A549 (cell line): ENCODE measurements around the gene PLXDC1. TPM values are rescaled to one million over a fixed set of nuclear protein-coding genes. Genes with fewer than 3 reads are reported as not detected.
A peak's percentile ranks its signal among the peaks of the same experiment; 100 is the strongest.

ENCODE experiments used
- ATAC-seq, 2 experiments: fragments of 200-7000 bp in 1 of 2; fragments of >200 bp in 1 of 2; cut with Nextera tagmentation in 1 of 2; cut with Tn5 transposase in 1 of 2; 3 replicates each; pipeline versions ENCODE4 v1.8.0 to v1.9.1; 2018 to 2020; ENCODE audit warnings: mild to moderate bottlenecking in 1 of 2, moderate library complexity in 1 of 2
- CTCF ChIA-PET: fragments of 300-600 bp; sonication (Branson Sonifier 250); formaldehyde crosslinking; extraction: SDS; loops from one replicate; lab custom pipeline; 2021; ENCODE audit warnings: antibody characterized with exemption, inconsistent platforms; lab: Yijun Ruan, JAX
- POLR2A ChIA-PET: fragments of 350-600 bp; formaldehyde crosslinking; extraction: SDS; loops from one replicate; lab custom pipeline; 2021; ENCODE audit warnings: antibody characterized with exemption, inconsistent platforms; lab: Yijun Ruan, JAX
- DNase-seq, 2 experiments: peaks; one replicate each; pipeline versions ENCODE4 v3.0.0 to v3.0.0-alpha.2; 2011 to 2016; ENCODE audit warnings: low read depth in 1 of 2, low spot score in 1 of 2
- FAIRE-seq: peaks from 2 replicates; lab custom pipeline; 2011; peaks lifted over from hg19 to GRCh38; lab: Jason Lieb, UNC
- H3K27ac ChIP-seq, 2 experiments: fragments of >200 bp; sonication (Bioruptor Twin); formaldehyde crosslinking; 3 replicates each; pipeline ENCODE4 v1.5.1; 2016 to 2017
- H3K4me1 ChIP-seq: fragments of >200 bp; sonication (Bioruptor Twin); formaldehyde crosslinking; 3 replicates; pipeline ENCODE4 v1.6.1; 2016
- H3K4me2 ChIP-seq: fragments of >200 bp; sonication (Bioruptor Twin); formaldehyde crosslinking; 3 replicates; pipeline ENCODE4 v1.6.1; 2016
- H3K4me3 ChIP-seq: fragments of >200 bp; sonication (Bioruptor Twin); formaldehyde crosslinking; 3 replicates; pipeline ENCODE4 v1.5.1; 2016
- H3K9me3 ChIP-seq: fragments of >200 bp; sonication (Bioruptor Twin); formaldehyde crosslinking; 3 replicates; pipeline ENCODE4 v1.6.1; 2016
- BHLHE40 ChIP-seq: IDR thresholded peaks from 2 replicates; pipeline ENCODE4 v1.6.1; 2012; ENCODE audit warnings: low read depth, low read length, inconsistent platforms
- CBX8 ChIP-seq: fragments of 200-600 bp; sonication (generic); IDR thresholded peaks from 2 replicates; pipeline ENCODE4 v1.6.1; 2016
- EHF ChIP-seq: fragments of 250-450 bp; sonication (Bioruptor Pico); IDR thresholded peaks from 2 replicates; pipeline ENCODE4 v1.5.0; 2020; ENCODE audit warnings: mild to moderate bottlenecking
- EP300 ChIP-seq, 2 experiments: fragments of >200 bp; sonication (Bioruptor Twin); formaldehyde crosslinking; IDR thresholded peaks; 2 replicates in 1 of 2; 3 replicates in 1 of 2; pipeline ENCODE4 v1.6.1; 2016 to 2017
- FOXS1 ChIP-seq: fragments of 250-450 bp; sonication (Bioruptor Pico); IDR thresholded peaks from 2 replicates; pipeline ENCODE4 v1.5.0; 2020; ENCODE audit warnings: mild to moderate bottlenecking, moderate library complexity
- HDAC2 ChIP-seq: fragments of 200-600 bp; sonication (generic); IDR thresholded peaks from 2 replicates; pipeline ENCODE4 v1.6.1; 2016
- KDM1A ChIP-seq: fragments of 200-600 bp; sonication (generic); IDR thresholded peaks from 2 replicates; pipeline ENCODE4 v1.6.1; 2016; ENCODE audit warnings: low read depth, mild to moderate bottlenecking
- MAFK ChIP-seq: fragments of 450-650 bp; IDR thresholded peaks from 2 replicates; pipeline ENCODE4 v1.6.1; 2014; ENCODE audit not compliant: partially characterized antibody
- MYC ChIP-seq: IDR thresholded peaks from 2 replicates; pipeline ENCODE4 v1.6.1; 2012; ENCODE audit warnings: mild to moderate bottlenecking, inconsistent platforms, low read length, improper control_type of control experiment, borderline replicate concordance
- NFE2L2 ChIP-seq: fragments of 150-350 bp; conservative IDR thresholded peaks from 2 replicates; pipeline ENCODE4 v1.6.1; 2014; ENCODE audit warnings: low read length
- RCOR1 ChIP-seq: fragments of 150-350 bp; IDR thresholded peaks from 2 replicates; pipeline ENCODE4 v1.6.1; 2014; ENCODE audit warnings: antibody characterized with exemption, low read length, low read depth
- ZFP36 ChIP-seq: fragments of 450-650 bp; IDR thresholded peaks from 2 replicates; pipeline ENCODE4 v1.6.1; 2014; ENCODE audit warnings: borderline replicate concordance; ENCODE audit not compliant: partially characterized antibody
- WGBS: methylation state at CpG from one replicate; pipeline ENCODE4 v1.1.6; 2017; ENCODE audit errors: missing lambda C conversion rate; 5-methylcytosine and 5-hydroxymethylcytosine counted together
- polyA plus RNA-seq, 4 experiments: library from polyadenylated mRNA; depleted of rRNA in 3 of 4; stranded (reverse); fragments of >200 nt; fragmentation: RNase III in 1 of 4; extraction: RNeasy Plus Mini Kit Qiagen cat#74134 plus additional on column Dnase treatment in 1 of 4; gene quantifications; 2 replicates in 3 of 4; 3 replicates in 1 of 4; pipeline ENCODE4 v1.2.3, GENCODE V29; 2011 to 2017
- TF ChIP-seq, protein P1 (sequence below): fragments of >200 bp; sonication (Bioruptor Twin); formaldehyde crosslinking; IDR thresholded peaks from 3 replicates; pipeline ENCODE4 v1.5.1; 2016
- TF ChIP-seq, protein P2 (sequence below): fragments of 250-450 bp; sonication (Bioruptor Pico); IDR thresholded peaks from 2 replicates; pipeline ENCODE4 v1.5.0; 2021; ENCODE audit warnings: mild to moderate bottlenecking, moderate library complexity, borderline replicate concordance
- TF ChIP-seq, protein P3 (sequence below): fragments of 150-350 bp; IDR thresholded peaks from 2 replicates; pipeline ENCODE4 v1.6.1; 2014; ENCODE audit warnings: low read depth, mild to moderate bottlenecking, low read length
- TF ChIP-seq, protein P4 (sequence below): fragments of 200-600 bp; sonication (generic); IDR thresholded peaks from 2 replicates; pipeline ENCODE4 v1.6.1; 2016; ENCODE audit warnings: antibody characterized with exemption, mild to moderate bottlenecking, moderate library complexity

Gene PLXDC1
- polyA plus RNA-seq, 2 of the 4 experiments (the other 2 are of a cell fraction): 0.31 to 0.36 TPM

DNA sequence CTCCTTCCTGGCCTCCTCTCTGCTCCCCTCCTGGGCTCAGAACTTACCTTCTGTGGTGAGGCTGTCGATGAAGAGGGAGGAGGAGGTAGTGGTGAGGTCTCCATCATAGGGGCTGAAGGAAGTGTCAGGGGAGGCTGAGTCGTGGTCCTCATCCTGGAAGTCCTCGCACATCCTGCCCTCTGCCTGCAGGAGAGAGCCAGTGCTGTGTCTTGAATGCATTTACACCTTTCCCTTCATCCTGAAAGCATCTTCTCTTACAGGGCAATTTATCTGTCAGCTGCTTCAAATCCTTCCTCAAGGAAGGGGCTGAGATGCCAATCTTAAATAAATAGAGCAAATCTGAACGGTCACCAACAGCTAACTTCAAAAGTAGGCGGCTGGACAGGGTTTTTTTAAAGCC, 73.6 kb downstream of the PLXDC1 start:
- DNase-seq (no peak), FAIRE-seq (no peak), ATAC-seq (peak; percentile 59 to 72; a peak in 5 of 6 replicates)
- Histone ChIP-seq H3K9me3 (no peaks in the 10 kb centered on the region), H3K4me3 (no peak overlapping the region), H3K27ac (no peak overlapping the region), H3K4me2 (no peak overlapping the region), H3K4me1 (no peaks in the 10 kb centered on the region)
- CTCF ChIA-PET: interaction anchor here (1.0 to 2.5 kb wide), 10 partner anchors 10 to 96 kb away, joined by 3 to 13 read pairs (median 4); no protein-coding TSS in a partner anchor
- POLR2A ChIA-PET: no interaction called here
- no peak for TF ChIP-seq MYC
- TF ChIP-seq, protein P1, sequence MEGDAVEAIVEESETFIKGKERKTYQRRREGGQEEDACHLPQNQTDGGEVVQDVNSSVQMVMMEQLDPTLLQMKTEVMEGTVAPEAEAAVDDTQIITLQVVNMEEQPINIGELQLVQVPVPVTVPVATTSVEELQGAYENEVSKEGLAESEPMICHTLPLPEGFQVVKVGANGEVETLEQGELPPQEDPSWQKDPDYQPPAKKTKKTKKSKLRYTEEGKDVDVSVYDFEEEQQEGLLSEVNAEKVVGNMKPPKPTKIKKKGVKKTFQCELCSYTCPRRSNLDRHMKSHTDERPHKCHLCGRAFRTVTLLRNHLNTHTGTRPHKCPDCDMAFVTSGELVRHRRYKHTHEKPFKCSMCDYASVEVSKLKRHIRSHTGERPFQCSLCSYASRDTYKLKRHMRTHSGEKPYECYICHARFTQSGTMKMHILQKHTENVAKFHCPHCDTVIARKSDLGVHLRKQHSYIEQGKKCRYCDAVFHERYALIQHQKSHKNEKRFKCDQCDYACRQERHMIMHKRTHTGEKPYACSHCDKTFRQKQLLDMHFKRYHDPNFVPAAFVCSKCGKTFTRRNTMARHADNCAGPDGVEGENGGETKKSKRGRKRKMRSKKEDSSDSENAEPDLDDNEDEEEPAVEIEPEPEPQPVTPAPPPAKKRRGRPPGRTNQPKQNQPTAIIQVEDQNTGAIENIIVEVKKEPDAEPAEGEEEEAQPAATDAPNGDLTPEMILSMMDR: 0 out of 3 replicates have a peak, but pooled peaks have one; percentile 12
- WGBS: 41% methylated on average over 5 of the region's 5 CpGs

DNA sequence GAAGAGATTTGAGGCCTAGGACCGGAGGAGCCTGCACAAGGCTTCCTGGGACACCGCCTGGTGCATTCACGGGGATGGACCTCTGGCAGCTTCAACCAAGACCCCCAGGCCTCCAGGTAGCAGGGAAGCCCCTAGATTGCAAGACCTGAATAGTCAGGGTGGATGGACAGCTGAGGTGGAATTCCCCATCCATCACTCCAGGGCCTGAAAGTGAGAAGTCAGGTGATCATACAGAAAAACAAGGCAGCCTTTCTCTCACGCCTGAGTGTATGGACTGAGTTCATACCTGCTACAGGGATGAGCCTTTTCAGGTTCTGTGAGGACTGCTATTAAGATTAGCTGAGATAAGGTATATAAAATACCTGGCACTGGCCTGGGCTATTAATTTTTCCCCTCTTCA, 74.2 kb downstream of the PLXDC1 start:
- H3K4me3 ChIP-seq: no peak overlapping the region
- 83% methylated on average over 4 of the region's 4 CpGs for WGBS
- ChIA-PET CTCF (interaction anchor here (1.0 to 2.5 kb wide), 11 partner anchors 9 to 94 kb away, joined by 3 to 13 read pairs (median 4); partner anchors contain the start of gene PLXDC1), POLR2A (no interaction called here)
- DNase-seq: no peak
- no peaks in the 10 kb centered on the region for H3K9me3 ChIP-seq
- no peak for FAIRE-seq
- no peak overlapping the region for H3K4me2 ChIP-seq
- TF ChIP-seq, protein P2, sequence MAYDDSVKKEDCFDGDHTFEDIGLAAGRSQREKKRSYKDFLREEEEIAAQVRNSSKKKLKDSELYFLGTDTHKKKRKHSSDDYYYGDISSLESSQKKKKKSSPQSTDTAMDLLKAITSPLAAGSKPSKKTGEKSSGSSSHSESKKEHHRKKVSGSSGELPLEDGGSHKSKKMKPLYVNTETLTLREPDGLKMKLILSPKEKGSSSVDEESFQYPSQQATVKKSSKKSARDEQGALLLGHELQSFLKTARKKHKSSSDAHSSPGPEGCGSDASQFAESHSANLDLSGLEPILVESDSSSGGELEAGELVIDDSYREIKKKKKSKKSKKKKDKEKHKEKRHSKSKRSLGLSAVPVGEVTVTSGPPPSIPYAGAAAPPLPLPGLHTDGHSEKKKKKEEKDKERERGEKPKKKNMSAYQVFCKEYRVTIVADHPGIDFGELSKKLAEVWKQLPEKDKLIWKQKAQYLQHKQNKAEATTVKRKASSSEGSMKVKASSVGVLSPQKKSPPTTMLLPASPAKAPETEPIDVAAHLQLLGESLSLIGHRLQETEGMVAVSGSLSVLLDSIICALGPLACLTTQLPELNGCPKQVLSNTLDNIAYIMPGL (CRISPR knock-in tag): no peak
- no peak for TF ChIP-seq FOXS1 (CRISPR knock-in tag)
- no peak for TF ChIP-seq KDM1A
- TF ChIP-seq, protein P3, sequence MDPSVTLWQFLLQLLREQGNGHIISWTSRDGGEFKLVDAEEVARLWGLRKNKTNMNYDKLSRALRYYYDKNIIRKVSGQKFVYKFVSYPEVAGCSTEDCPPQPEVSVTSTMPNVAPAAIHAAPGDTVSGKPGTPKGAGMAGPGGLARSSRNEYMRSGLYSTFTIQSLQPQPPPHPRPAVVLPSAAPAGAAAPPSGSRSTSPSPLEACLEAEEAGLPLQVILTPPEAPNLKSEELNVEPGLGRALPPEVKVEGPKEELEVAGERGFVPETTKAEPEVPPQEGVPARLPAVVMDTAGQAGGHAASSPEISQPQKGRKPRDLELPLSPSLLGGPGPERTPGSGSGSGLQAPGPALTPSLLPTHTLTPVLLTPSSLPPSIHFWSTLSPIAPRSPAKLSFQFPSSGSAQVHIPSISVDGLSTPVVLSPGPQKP: no peak
- TF ChIP-seq EP300 (IDR thresholded peaks at IDR 0.05): no peak
- no peak for TF ChIP-seq EHF
- TF ChIP-seq HDAC2: no peak
- TF ChIP-seq, protein P4, sequence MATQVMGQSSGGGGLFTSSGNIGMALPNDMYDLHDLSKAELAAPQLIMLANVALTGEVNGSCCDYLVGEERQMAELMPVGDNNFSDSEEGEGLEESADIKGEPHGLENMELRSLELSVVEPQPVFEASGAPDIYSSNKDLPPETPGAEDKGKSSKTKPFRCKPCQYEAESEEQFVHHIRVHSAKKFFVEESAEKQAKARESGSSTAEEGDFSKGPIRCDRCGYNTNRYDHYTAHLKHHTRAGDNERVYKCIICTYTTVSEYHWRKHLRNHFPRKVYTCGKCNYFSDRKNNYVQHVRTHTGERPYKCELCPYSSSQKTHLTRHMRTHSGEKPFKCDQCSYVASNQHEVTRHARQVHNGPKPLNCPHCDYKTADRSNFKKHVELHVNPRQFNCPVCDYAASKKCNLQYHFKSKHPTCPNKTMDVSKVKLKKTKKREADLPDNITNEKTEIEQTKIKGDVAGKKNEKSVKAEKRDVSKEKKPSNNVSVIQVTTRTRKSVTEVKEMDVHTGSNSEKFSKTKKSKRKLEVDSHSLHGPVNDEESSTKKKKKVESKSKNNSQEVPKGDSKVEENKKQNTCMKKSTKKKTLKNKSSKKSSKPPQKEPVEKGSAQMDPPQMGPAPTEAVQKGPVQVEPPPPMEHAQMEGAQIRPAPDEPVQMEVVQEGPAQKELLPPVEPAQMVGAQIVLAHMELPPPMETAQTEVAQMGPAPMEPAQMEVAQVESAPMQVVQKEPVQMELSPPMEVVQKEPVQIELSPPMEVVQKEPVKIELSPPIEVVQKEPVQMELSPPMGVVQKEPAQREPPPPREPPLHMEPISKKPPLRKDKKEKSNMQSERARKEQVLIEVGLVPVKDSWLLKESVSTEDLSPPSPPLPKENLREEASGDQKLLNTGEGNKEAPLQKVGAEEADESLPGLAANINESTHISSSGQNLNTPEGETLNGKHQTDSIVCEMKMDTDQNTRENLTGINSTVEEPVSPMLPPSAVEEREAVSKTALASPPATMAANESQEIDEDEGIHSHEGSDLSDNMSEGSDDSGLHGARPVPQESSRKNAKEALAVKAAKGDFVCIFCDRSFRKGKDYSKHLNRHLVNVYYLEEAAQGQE: no peak
- H3K4me1 ChIP-seq: no peaks in the 10 kb centered on the region
- ATAC-seq: no peak
- no peak overlapping the region for H3K27ac ChIP-seq

DNA sequence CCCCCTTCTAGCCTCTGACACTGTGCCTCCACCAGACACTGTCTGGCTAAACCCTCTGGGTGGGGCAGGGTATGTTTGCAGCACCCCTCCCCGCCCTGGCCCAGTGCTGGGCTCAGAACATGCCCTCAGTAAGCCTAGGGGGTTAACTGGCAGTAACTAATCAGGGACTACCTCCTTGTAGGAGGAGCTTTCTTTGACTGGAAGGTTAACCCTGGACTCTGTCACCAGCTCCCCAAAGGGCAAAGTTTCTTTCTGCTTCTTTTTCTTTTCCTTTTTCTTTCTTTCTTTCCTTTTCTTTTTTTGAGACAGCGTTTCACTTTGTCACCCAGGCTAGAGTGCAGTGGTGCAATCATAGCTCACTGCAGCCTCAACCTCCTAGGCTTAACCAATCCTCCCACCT, 76.8 kb downstream of the PLXDC1 start:
- no peak for FAIRE-seq
- TF ChIP-seq NFE2L2 (no peak), ZFP36 (no peak), MAFK (no peak), BHLHE40 (no peak), FOXS1 (CRISPR knock-in tag) (no peak), CBX8 (no peak), RCOR1 (no peak)
- H3K4me2 ChIP-seq: no peak overlapping the region
- ChIA-PET CTCF (interaction anchor here (1.0 to 1.3 kb wide), 3 partner anchors 11 to 92 kb away, joined by 3 to 4 read pairs (median 4); no protein-coding TSS in a partner anchor), POLR2A (no interaction called here)
- ATAC-seq: no peak
- H3K4me3 ChIP-seq: no peak overlapping the region
- H3K9me3 ChIP-seq: no peaks in the 10 kb centered on the region
- 36% methylated on average over 2 of the region's 2 CpGs for WGBS
- DNase-seq: no peak
- no peak overlapping the region for H3K27ac ChIP-seq
- no peaks in the 10 kb centered on the region for H3K4me1 ChIP-seq
